IMR-90 (cell line): ENCODE data around the gene ASMTL. TPM values are rescaled to one million over a fixed set of nuclear protein-coding genes. Genes with fewer than 3 reads are reported as not detected.

Experiments
- ATAC-seq: fragments of 200-7000 bp; cut with Tn5 transposase; 2 replicates; pipeline ENCODE4 v1.9.1; 2020; ENCODE audit warnings: low read depth, mild to moderate bottlenecking, moderate library complexity
- BruUV-seq: library from RNA; stranded (reverse); fragments of 400-500 nt; replicated peaks from 2 replicates; lab custom pipeline; 2021; lab: Mats Ljungman, UMichigan
- CTCF ChIA-PET: fragments of 300-600 bp; formaldehyde crosslinking; extraction: SDS; loops from one replicate; lab custom pipeline; 2021; ENCODE audit warnings: antibody characterized with exemption; lab: Yijun Ruan, JAX
- POLR2A ChIA-PET: fragments of 300-600 bp; sonication (Branson Sonifier 250); formaldehyde crosslinking; loops from one replicate; lab custom pipeline; 2022; ENCODE audit warnings: antibody characterized with exemption; ENCODE audit not compliant: unreplicated experiment; lab: Charles Lee
- DNase-seq: peaks from one replicate; pipeline ENCODE4 v3.0.0; 2013
- H2AFZ ChIP-seq: replicated peaks from 2 replicates; pipeline ENCODE3; 2013; ENCODE audit warnings: low read length, mild to moderate bottlenecking; ENCODE audit not compliant: poor library complexity
- H2AK5ac ChIP-seq: 2 replicates; pipeline ENCODE4 v1.6.1; 2013; ENCODE audit warnings: low read depth, low read length, inconsistent platforms
- H2AK9ac ChIP-seq: replicated peaks from 2 replicates; pipeline ENCODE3; 2013; ENCODE audit warnings: mild to moderate bottlenecking, low read depth, low read length, moderate library complexity; ENCODE audit not compliant: poor library complexity
- H2BK120ac ChIP-seq: 2 replicates; pipeline ENCODE4 v1.6.1; 2013; ENCODE audit warnings: low read depth, low read length, inconsistent platforms
- H2BK15ac ChIP-seq: 3 replicates; pipeline ENCODE4 v1.6.1; 2013; ENCODE audit warnings: low read depth, low read length, inconsistent platforms
- H2BK20ac ChIP-seq: 2 replicates; pipeline ENCODE4 v1.6.1; 2013; ENCODE audit warnings: low read depth, mild to moderate bottlenecking, inconsistent platforms, low read length, moderate library complexity
- H2BK5ac ChIP-seq: 2 replicates; pipeline ENCODE4 v1.6.1; 2013; ENCODE audit warnings: mild to moderate bottlenecking, low read depth, low read length, inconsistent platforms; ENCODE audit not compliant: poor library complexity, severe bottlenecking
- H3K14ac ChIP-seq: replicated peaks from 2 replicates; pipeline ENCODE4 v1.6.1; 2013; ENCODE audit warnings: low read depth, low read length, inconsistent platforms
- H3K18ac ChIP-seq: 2 replicates; pipeline ENCODE4 v1.6.1; 2013; ENCODE audit warnings: low read depth, low read length, control low read depth
- H3K23ac ChIP-seq: 2 replicates; pipeline ENCODE4 v1.6.1; 2013; ENCODE audit warnings: low read depth, low read length, inconsistent platforms
- H3K27ac ChIP-seq: 2 replicates; pipeline ENCODE4 v1.5.1; 2013; ENCODE audit warnings: mild to moderate bottlenecking, control low read depth, low read length; ENCODE audit not compliant: insufficient read depth
- H3K27me3 ChIP-seq: 2 replicates; pipeline ENCODE4 v1.6.1; 2013; ENCODE audit warnings: low read length; ENCODE audit not compliant: control insufficient read depth, insufficient read depth
- H3K36me3 ChIP-seq: 2 replicates; pipeline ENCODE4 v1.6.1; 2013; ENCODE audit warnings: low read length, mixed read lengths; ENCODE audit not compliant: control insufficient read depth, insufficient read depth
- H3K4ac ChIP-seq: 2 replicates; pipeline ENCODE4 v1.6.1; 2013; ENCODE audit warnings: low read depth, low read length, inconsistent platforms
- H3K4me1 ChIP-seq: 2 replicates; pipeline ENCODE4 v1.6.1; 2013; ENCODE audit warnings: low read length, mixed read lengths; ENCODE audit not compliant: control insufficient read depth, insufficient read depth
- H3K4me2 ChIP-seq: 2 replicates; pipeline ENCODE4 v1.6.1; 2013; ENCODE audit warnings: low read depth, mild to moderate bottlenecking, control low read depth, low read length, moderate library complexity
- H3K4me3 ChIP-seq: 2 replicates; pipeline ENCODE4 v1.5.1; 2013; ENCODE audit warnings: low read depth, mild to moderate bottlenecking, control low read depth, low read length, moderate library complexity; ENCODE audit not compliant: insufficient read depth
- H3K56ac ChIP-seq: 2 replicates; pipeline ENCODE4 v1.6.1; 2013; ENCODE audit warnings: low read length, inconsistent platforms; ENCODE audit not compliant: insufficient read depth; ENCODE audit errors: extremely low read depth
- H3K79me1 ChIP-seq, 2 experiments: 2 replicates each; pipeline ENCODE4 v1.6.1; 2013; ENCODE audit warnings: low read length in 2 of 2, inconsistent platforms in 1 of 2, low read depth in 1 of 2
- H3K9ac ChIP-seq: 2 replicates; pipeline ENCODE4 v1.6.1; 2013; ENCODE audit warnings: low read depth, low read length, control low read depth
- H3K9me1 ChIP-seq: 2 replicates; pipeline ENCODE4 v1.6.1; 2013; ENCODE audit warnings: low read length, inconsistent platforms; ENCODE audit not compliant: insufficient read depth
- H3K9me3 ChIP-seq: 2 replicates; pipeline ENCODE4 v1.6.1; 2013; ENCODE audit warnings: low read length; ENCODE audit not compliant: control insufficient read depth, insufficient read depth
- H4K20me1 ChIP-seq: 2 replicates; pipeline ENCODE4 v1.6.1; 2013; ENCODE audit warnings: low read length, inconsistent platforms; ENCODE audit not compliant: insufficient read depth
- H4K5ac ChIP-seq: 2 replicates; pipeline ENCODE4 v1.6.1; 2013; ENCODE audit warnings: mild to moderate bottlenecking, low read depth, low read length, control low read depth
- H4K8ac ChIP-seq, 2 experiments: 2 replicates each; pipeline ENCODE4 v1.6.1; 2013; ENCODE audit warnings: low read depth in 2 of 2, low read length in 2 of 2, control low read depth in 1 of 2, inconsistent platforms in 1 of 2
- H4K91ac ChIP-seq: 2 replicates; pipeline ENCODE4 v1.6.1; 2013; ENCODE audit warnings: low read depth, low read length, inconsistent platforms; ENCODE audit not compliant: insufficient read depth
- CEBPB ChIP-seq: IDR thresholded peaks from 2 replicates; pipeline ENCODE4 v1.6.1; 2012; ENCODE audit warnings: low read depth, low read length, improper control_type of control experiment
- FOS ChIP-seq: fragments of 150-350 bp; IDR thresholded peaks from 2 replicates; pipeline ENCODE4 v1.6.1; 2016; ENCODE audit warnings: low read depth, low read length
- RFX5 ChIP-seq: IDR thresholded peaks from 2 replicates; pipeline ENCODE4 v1.8.0; 2012; ENCODE audit warnings: low read depth, mild to moderate bottlenecking, low read length, moderate library complexity
- WGBS, 2 experiments: methylation state at CpG; one replicate each; pipeline versions ENCODE4 v1.1.5 to v1.1.7; 2013; ENCODE audit warnings: missing lambda C conversion rate in 2 of 2; ENCODE audit not compliant: insufficient read length in 1 of 2; ENCODE audit errors: extremely low coverage in 2 of 2; 5-methylcytosine and 5-hydroxymethylcytosine counted together
- dilution Hi-C: fragments of 300-500 bp; cut with HindIII; formaldehyde crosslinking; loops from one replicate; pipeline ENCODE4 v1.14.3; 2018; ENCODE audit warnings: low sequenced_read_pairs; ENCODE audit not compliant: unreplicated experiment
- in situ Hi-C: fragments of 300-500 bp; cut with MboI; formaldehyde crosslinking; loops from 3 replicates; pipeline ENCODE4 v1.14.3; 2019; ENCODE audit warnings: low sequenced_read_pairs, inconsistent platforms, mixed read lengths
- intact Hi-C: fragments of 100-400 bp; cut with micrococcal nuclease; formaldehyde crosslinking; loops from 2 replicates; pipeline ENCODE4 v1.10.0; 2022
- polyA plus RNA-seq, 3 experiments: library from polyadenylated mRNA; depleted of rRNA; stranded (reverse); fragments of >200 nt; gene quantifications; 2 replicates each; pipeline ENCODE4 v1.2.3, GENCODE V29; 2012; ENCODE audit warnings: low replicate concordance in 1 of 3
- total RNA-seq: library from RNA; depleted of rRNA; stranded (reverse); fragments of >200 nt; gene quantifications from 2 replicates; pipeline ENCODE4 v1.2.3, GENCODE V29; 2012
- TF ChIP-seq, protein P1 (sequence below): fragments of 150-350 bp; IDR thresholded peaks from 2 replicates; pipeline ENCODE4 v1.6.1; 2017; ENCODE audit warnings: mild to moderate bottlenecking, antibody characterized with exemption, low read length, low read depth

Gene ASMTL
- total and polyA plus RNA-seq, 2 of the 4 experiments (the other 2 are of a cell fraction), result 13.4 to 33.4 TPM

DNA sequence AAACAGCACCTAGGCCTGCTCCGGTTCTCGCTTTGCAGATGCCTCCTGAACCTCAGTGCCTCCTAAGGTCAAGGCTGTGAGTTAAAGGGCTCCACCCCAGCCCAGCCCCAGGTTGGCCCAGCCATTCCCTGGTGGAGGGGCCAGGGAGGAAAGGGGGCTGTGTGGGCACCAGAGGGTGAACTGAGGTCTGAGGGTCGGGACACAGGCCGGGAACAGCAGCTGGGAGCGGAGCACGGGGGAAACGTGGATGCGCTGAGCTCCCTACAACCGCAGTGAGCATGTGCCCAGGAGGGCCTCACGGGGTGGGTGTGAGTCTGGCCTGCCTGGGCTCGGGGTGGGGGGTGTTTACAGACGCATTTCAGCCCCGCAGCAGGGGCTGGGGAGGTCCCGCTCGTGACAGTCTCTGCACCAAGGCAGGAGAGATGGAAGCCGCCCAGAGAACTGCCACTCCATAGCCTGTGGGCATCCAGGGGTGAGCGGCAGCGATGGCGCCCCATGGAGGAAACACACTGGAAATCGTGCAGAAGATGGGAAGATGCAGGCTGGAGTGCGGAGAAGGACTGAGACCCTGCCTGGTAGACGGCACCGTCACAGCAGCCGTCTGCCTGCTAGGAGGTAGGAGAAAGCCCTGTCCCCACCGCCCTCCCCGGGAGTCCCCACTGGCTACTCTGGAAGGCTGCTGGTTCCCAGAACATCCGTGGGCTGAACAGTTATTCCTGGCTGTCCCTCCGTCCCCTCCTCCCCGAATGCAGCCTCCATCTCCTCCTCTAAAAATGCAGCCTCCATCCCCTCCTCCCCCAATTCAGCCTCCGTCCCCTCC, 50.9 kb downstream of the ASMTL start:
- Histone ChIP-seq H2AK9ac (no peak overlapping the region), H3K79me1 (peaks cover 0 to 4% of the 10 kb centered on the region in 2 experiments; a peak in 2 of 4 replicates), H3K4ac (no peak overlapping the region), H2BK15ac (no peak overlapping the region), H3K9me1 (no peaks in the 10 kb centered on the region), H3K27ac (no peak overlapping the region), H3K23ac (no peak overlapping the region), H3K9me3 (no peaks in the 10 kb centered on the region), H3K56ac (no peak overlapping the region), H2BK20ac (no peak overlapping the region), H3K4me2 (no peak overlapping the region), H2AK5ac (no peak overlapping the region), H3K4me1 (no peaks in the 10 kb centered on the region), H2BK120ac (no peak overlapping the region), H4K91ac (no peak overlapping the region), H4K5ac (no peak overlapping the region), H2AFZ (no peak overlapping the region), H3K14ac (no peak overlapping the region), H3K18ac (no peak overlapping the region), H4K20me1 (no peaks in the 10 kb centered on the region), H2BK5ac (no peak overlapping the region), H3K36me3 (peaks cover 21% of the 10 kb centered on the region), H3K4me3 (no peak overlapping the region), H3K27me3 (no peaks in the 10 kb centered on the region), H3K9ac (no peak overlapping the region), H4K8ac (no peak overlapping the region)
- in situ Hi-C loops (no loop called here), dilution Hi-C loops (no loop called here), intact Hi-C loops (no loop called here)
- no TSS peak for BruUV-seq
- DNase-seq, result no peak
- TF ChIP-seq, protein P1, sequence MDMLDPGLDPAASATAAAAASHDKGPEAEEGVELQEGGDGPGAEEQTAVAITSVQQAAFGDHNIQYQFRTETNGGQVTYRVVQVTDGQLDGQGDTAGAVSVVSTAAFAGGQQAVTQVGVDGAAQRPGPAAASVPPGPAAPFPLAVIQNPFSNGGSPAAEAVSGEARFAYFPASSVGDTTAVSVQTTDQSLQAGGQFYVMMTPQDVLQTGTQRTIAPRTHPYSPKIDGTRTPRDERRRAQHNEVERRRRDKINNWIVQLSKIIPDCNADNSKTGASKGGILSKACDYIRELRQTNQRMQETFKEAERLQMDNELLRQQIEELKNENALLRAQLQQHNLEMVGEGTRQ, result no peak
- no peak for TF ChIP-seq CEBPB
- TF ChIP-seq FOS, result no peak
- TF ChIP-seq RFX5, result no peak
- POLR2A ChIA-PET, result no interaction called here
- no peak; the same call in 1 of the 2 replicates for ATAC-seq
- CTCF ChIA-PET, result no interaction called here
- whole genome bisulfite sequencing, 2 experiments, result 87% methylated on average over 9 of the region's 30 CpGs; no CpG with 5 or more reads in 1 of the 2 experiments
